Ammon's horn (tissue), 1 donor: ENCODE data around the gene AADAT.

Experiments used
- DNase-seq: peaks from one replicate; pipeline ENCODE4 v3.0.0-alpha.2; 2016; ENCODE audit warnings: low spot score

The AADAT gene

DNA sequence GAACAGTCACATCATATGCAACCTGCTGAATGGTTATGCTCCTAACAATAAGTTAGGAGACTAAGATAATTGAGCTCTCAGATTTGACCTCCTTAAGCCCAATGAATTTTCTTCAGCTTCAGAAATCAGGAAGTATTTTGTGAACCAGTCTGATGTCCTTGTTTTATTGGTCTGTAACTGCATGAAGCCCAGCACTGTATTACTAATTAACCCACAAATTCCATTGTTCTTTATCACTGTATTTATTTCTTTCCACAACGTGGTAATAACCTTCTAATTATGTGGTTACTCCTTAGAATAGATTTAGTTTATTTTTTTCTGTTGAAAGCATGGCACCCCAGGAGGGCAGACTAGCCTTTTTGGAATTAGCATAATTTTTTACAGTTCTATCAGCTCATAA is 59.6 kb downstream of the AADAT start:
- DNase-seq, result no peak

DNA sequence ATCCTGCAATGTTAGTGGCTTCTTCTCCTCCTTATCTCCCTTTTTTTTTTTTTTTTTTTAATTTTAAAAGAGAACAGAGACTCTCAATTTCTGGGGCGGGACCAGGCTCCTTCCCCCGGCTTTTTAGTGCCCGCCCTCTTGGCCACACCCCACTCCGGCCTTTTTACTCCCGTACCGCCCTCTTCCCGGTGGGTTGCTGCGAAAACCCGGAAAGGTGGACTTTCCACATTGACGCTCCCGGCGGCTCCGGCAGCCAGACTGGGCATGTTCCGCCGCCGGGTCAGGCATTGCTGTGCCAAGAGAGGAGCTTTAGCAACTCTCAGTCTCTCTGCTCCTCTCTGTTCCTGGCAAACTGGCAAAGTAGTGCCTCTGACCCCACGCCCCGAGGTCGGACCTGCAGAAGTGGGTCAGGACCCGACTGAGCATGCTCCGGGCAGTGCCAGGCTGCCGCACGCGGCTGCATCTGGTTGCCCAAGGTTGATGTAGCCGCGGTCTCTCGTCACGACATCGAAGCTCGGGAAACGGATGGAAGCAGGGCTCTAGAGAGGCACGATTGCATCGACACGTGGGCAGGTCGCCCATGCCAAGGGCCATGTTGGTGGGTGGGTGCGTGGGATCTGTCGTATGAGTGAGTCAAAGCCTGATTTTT is 62.5 kb downstream of the AADAT start:
- peak; percentile 91 for DNase-seq

DNA sequence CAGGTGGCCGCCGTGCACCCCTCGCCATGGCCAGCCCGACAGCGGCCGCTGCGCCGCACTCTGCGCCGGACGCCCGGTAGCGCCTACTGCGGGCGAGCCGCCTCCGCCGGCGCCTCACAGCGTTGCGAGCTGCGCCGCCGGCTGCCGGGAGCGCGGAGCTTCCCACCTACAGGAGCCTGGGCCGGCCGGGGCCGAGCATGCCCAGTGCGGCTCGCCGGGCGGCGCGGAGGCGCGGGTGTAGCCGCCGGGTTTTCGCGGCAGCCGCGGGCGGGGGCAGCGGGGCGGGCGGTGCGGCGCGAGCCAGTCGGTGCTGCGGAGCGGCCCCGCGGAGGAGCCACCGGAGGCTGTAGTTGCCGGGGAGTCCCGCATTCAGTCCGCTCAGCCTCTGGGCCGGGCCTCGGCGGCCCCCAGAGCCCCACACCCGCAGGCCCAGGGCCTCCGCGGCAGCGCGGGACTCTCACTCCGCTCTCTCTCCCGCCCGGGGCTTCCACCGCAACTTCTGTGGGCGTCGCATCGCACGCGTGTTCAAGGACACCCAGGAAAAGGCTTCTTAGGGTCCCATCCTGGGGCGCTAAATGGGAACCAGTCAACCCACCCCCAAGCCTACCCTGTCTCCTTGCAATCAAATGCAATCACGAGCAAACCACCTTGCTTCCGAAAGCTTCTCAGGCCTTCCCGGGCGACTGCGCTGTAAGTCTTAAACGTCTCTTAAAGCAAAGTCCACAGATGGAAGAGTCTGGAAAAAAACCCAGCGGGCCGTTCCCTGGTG is 63.3 kb downstream of the AADAT start, which contains the start of gene MFAP3L:
TSS of gene MFAP3L (minus strand) at position 143 of the 769 bp plus-strand sequence. CDS start 20,518 bp downstream, outside the sequence.
- DNase-seq, result peak; percentile 85

DNA sequence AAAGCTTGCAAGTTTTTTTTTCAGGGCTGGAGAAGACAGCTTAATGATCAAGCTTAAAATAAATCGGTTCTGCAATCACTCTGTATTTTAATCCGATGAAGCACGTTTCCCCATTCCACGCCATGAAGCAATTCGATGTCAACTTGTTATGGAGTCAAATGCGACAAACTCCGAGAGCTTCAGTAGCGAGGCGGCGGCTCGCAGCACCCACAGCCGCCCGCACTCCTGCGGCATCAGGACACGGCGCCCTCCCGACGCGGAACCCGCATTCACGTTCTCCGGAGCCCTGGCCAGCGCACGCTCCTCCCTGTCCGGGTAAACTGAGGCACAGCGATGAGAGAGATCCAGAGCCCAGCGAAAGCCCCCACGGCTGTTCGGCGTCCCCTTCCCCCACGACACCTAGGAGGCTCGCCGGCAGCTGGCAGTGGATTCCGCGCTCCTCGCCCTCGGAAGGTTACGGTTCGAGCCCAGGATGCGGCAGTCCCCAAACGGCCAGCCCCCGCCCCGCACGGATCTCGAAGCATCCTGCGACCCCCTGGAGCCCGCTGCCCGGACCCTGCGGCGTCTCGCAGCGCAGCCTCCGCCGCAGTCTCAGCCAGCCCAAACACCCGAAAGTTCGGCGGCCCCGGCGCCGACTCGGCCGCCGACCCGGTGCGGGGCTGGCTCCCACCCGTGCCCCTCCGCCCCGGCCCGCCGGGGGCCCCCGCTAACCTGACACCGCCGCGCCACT is 64.1 kb downstream of the AADAT start:
- DNase-seq, result peak; percentile 73

DNA sequence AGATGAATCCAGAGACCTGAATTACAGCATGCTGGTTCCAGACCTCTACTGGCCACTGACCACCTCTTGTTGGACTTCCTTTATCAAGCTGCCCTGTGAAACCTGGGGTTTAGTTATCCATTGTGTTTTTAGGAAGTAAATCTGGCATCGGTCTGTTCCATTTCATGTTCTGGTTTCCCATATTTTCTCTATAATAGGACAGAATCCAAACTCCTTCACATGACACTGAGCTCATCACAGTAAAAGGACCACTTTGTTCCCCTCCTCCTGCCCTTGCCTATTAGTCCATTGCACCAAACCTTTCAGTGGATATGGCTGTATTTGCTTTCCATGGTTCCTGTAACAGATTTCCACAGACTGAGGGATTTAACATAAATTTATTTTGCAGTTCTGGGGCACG is 67.5 kb downstream of the AADAT start:
- DNase-seq, result peak; percentile 74

DNA sequence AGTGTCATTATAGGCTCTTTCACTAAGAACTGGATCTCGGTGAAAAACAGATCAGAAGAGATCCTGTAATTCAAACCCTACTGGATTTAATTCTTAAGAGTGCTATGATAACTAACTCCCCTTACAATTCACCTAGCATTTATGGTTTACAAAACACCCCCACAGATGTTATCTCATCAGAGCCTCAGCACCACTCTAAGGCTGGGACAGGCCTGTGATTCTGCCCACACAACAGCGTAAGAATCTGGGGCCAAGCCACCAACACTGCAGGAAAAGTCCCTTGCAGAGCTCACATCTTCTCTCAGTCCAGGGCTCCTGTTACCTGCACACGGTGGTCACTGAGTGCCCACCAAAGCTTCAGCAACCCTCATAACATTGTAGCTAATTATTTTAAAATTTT is 72.5 kb downstream of the AADAT start:
- no peak for DNase-seq

DNA sequence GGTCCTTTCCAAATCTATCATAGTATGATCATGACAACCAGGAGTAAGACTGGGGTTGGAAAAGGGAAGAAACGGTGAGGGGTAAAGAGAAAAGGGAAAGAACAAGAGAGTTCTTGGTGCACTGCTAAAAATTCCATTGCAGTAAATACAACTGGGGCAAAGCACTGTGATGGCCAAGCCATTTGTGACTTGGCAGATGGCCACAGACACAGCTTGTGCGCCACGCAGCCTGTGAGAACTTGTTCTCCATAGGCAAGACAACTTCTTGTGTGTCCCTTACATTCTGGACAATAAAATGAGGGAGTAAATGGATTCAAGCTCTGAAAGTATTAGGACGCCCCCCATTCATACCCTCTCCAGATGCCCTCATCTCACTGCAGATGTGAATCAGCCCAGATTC is 74.5 kb downstream of the AADAT start:
- peak; percentile 93 for DNase-seq

DNA sequence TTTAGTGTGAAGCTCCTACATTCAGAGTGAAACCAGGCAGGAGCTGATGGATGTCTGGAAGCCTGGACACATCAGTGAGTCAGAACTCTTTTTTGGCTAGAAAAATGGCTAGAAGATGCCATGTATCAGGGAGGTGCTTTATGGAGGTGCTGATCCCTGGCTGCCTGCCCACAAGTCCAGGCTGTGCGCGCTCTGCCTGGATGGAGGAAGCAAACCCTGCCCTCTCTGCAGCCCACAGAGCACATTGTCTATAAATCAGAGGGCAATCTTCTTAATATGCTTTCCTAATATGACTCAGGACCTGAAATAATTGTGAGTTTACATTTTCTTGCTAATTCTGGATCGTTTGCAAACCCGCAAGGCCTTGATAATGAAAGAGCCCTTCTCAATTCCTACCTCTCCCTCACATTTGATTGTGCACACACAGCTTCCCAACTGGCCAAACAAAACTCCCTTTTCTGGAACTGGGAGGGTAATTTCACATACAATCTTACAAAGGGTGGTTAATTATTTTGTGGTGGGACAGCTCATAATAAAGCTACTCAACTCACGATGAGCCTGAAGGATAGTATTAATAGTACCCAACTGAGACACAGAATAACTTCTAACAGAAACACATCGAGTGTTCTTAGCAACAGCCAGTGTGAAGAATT is 75.3 kb downstream of the AADAT start:
- DNase-seq, result peak; percentile 66

DNA sequence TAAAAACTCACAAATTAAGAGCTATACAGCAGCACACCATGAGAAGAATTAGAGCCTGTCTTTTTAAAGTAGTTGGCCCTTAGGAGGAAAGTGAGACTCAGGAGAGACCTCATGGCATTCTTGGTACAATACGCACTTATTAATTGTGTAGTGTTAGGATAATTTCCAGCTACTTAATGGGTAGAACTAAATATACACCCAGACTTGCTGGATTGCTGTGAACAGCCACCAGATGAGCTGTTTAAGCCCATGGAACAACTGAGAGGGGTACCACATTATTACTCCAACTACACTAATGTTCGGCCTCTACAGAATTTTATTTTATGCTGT is 77.2 kb downstream of the AADAT start:
- no peak for DNase-seq

DNA sequence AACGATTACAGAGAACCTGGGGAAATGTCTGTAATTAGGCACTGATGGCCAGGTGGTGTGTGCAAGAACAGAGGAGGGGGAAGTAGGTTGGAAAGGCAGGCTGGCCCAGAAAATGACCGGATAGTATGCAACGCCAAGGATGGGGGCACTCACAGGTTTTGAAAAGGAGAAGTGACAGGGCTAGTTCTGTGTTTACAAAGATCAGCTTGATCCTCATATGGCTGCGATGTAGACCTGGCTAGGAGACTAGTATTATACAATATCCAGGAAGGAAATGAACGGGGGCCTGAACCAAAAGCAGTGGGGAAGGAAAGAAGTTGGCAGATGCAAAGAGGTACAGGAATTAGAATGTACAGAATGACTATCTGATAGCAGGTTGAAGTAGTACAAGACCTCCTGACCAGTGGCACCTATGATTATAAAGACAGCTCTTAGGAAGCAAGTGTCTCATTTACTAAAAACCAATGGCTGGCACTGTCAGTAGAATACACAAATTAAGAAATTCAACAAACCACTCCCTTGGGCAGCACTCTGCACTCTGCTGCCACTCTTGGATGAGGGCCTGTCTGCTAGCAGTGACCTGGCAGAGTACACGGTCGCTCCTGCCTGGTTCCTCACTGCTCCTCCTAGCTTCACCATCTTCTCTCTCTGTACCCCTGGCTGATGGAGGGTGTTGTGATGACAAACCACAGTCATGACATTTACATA is 77.7 kb downstream of the AADAT start:
- DNase-seq, result peak; percentile 67
